Caco-2 (cell line): Measurements from ENCODE around the gene ARPC4. TPM values are rescaled to one million over a fixed set of nuclear protein-coding genes. Genes with fewer than 3 reads are reported as not detected.

Experiments used
- BruUV-seq: library from RNA; stranded (reverse); fragments of 400-500 nt; replicated peaks from 2 replicates; lab custom pipeline; 2021; lab: Mats Ljungman, UMichigan
- CTCF ChIA-PET: fragments of 300-600 bp; sonication (Branson Sonifier 250); formaldehyde crosslinking; loops from one replicate; lab custom pipeline; 2022; ENCODE audit warnings: antibody characterized with exemption; lab: Charles Lee
- POLR2A ChIA-PET: fragments of 300-600 bp; sonication (Branson Sonifier 250); formaldehyde crosslinking; loops from one replicate; lab custom pipeline; 2022; ENCODE audit warnings: antibody characterized with exemption; lab: Charles Lee
- DNase-seq, 2 experiments: peaks; one replicate each; pipeline versions ENCODE4 v3.0.0 to v3.0.0-alpha.2; 2020 to 2022
- H3K27me3 ChIP-seq: replicated peaks from 2 replicates; pipeline ENCODE4 v1.6.0; 2011; ENCODE audit warnings: low read length; ENCODE audit not compliant: control insufficient read depth, insufficient read depth
- H3K36me3 ChIP-seq: 2 replicates; pipeline ENCODE4 v1.5.1; 2011; ENCODE audit warnings: low read length; ENCODE audit not compliant: control insufficient read depth, insufficient read depth
- H3K4me1 ChIP-seq: fragments of 250-450 bp; sonication (Bioruptor Pico); 2 replicates; pipeline ENCODE4 v1.5.1; 2020; ENCODE audit warnings: mild to moderate bottlenecking
- H3K4me3 ChIP-seq: 2 replicates; pipeline ENCODE4 v1.5.1; 2011; ENCODE audit warnings: low read depth, mild to moderate bottlenecking, control low read depth, low read length
- H3K9me3 ChIP-seq: fragments of 250-450 bp; sonication (Bioruptor Pico); 2 replicates; pipeline ENCODE4 v1.5.1; 2020; ENCODE audit warnings: mild to moderate bottlenecking, moderate library complexity
- H3K27ac Mint-ChIP-seq: one replicate; pipeline ENCODE4 v1.8.0; 2022; ENCODE audit warnings: mixed read lengths; ENCODE audit not compliant: unreplicated experiment
- H3K27me3 Mint-ChIP-seq: one replicate; pipeline ENCODE4 v1.8.0; 2022; ENCODE audit warnings: mixed read lengths; ENCODE audit not compliant: insufficient read depth, unreplicated experiment
- H3K36me3 Mint-ChIP-seq: one replicate; pipeline ENCODE4 v1.8.0; 2022; ENCODE audit warnings: mild to moderate bottlenecking, mixed read lengths; ENCODE audit not compliant: insufficient read depth, unreplicated experiment
- H3K4me1 Mint-ChIP-seq: one replicate; pipeline ENCODE4 v1.8.0; 2022; ENCODE audit warnings: low read depth, mixed read lengths; ENCODE audit not compliant: unreplicated experiment
- H3K4me3 Mint-ChIP-seq: one replicate; pipeline ENCODE4 v1.8.0; 2022; ENCODE audit warnings: mild to moderate bottlenecking, moderate library complexity, mixed read lengths; ENCODE audit not compliant: unreplicated experiment
- H3K9me3 Mint-ChIP-seq: one replicate; pipeline ENCODE4 v1.8.0; 2022; ENCODE audit warnings: mixed read lengths; ENCODE audit not compliant: unreplicated experiment
- CTCF ChIP-seq, 2 experiments: fragments of 200-600 bp in 1 of 2; IDR thresholded peaks; 1 replicate in 1 of 2; 2 replicates in 1 of 2; pipeline versions ENCODE4 v1.5.1 to v1.8.0; 2011 to 2022; ENCODE audit warnings: antibody characterized with exemption in 1 of 2, control low read depth in 1 of 2, inconsistent platforms in 1 of 2, low read depth in 1 of 2, low read length in 1 of 2, mild to moderate bottlenecking in 1 of 2, moderate library complexity in 1 of 2; ENCODE audit not compliant: insufficient read depth in 1 of 2, severe bottlenecking in 1 of 2, unreplicated experiment in 1 of 2
- intact Hi-C: fragments of 100-400 bp; cut with micrococcal nuclease; formaldehyde crosslinking; loops from one replicate; pipeline ENCODE4 v1.10.0; 2022; ENCODE audit not compliant: unreplicated experiment
- total RNA-seq: library from RNA; stranded (reverse); gene quantifications from 2 replicates; pipeline ENCODE4 v1.2.3, GENCODE V29; 2022

Gene ARPC4
- total RNA-seq, 1 experiment from 2014 or later, result 158 TPM

GRCh38 chr3:9765865-9766264, 27.0 kb upstream of the ARPC4 start:
- CTCF ChIA-PET, result interaction anchor here (0.6 kb wide), 1 partner anchor 86 kb away, joined by 3 read pairs; no protein-coding TSS in a partner anchor
- intact Hi-C loops, result no loop called here
- no TSS peak for BruUV-seq

GRCh38 chr3:9767418-9767817, 25.5 kb upstream of the ARPC4 start:
- H3K27me3 Mint-ChIP-seq, result no peaks in the 10 kb centered on the region

More at GRCh38 chr3:9765865-9766264, 27.0 kb upstream of the ARPC4 start:
- Histone ChIP-seq H3K4me3 (no peak overlapping the region), H3K27me3 (no peaks in the 10 kb centered on the region), H3K4me1 (peaks cover 8% of the 10 kb centered on the region), H3K9me3 (no peaks in the 10 kb centered on the region), H3K36me3 (no peaks in the 10 kb centered on the region; the same call in 1 of the 2 replicates)
- POLR2A ChIA-PET, result no interaction called here
- no peak overlapping the region for H3K27ac Mint-ChIP-seq
- no peak overlapping the region for H3K4me3 Mint-ChIP-seq
- H3K9me3 Mint-ChIP-seq, result no peaks in the 10 kb centered on the region
- no peaks in the 10 kb centered on the region for H3K27me3 Mint-ChIP-seq
- H3K36me3 Mint-ChIP-seq, result peaks cover 14% of the 10 kb centered on the region
- no peak for TF ChIP-seq CTCF (IDR thresholded peaks at IDR 0.05; ENCODE audit: insufficient read depth in 1 of 2, low read depth in 1 of 2, low read length in 1 of 2, severe bottlenecking in 1 of 2, unreplicated experiment in 1 of 2)
- DNase-seq, result no peak
- H3K4me1 Mint-ChIP-seq, result peaks cover 7% of the 10 kb centered on the region

GRCh38 chr3:9768141-9768775, 24.6 kb upstream of the ARPC4 start:
- no peak for DNase-seq
- H3K27me3 Mint-ChIP-seq, result no peaks in the 10 kb centered on the region
- POLR2A ChIA-PET, result no interaction called here

More at GRCh38 chr3:9767418-9767817, 25.5 kb upstream of the ARPC4 start:
- Mint-ChIP-seq H3K4me3 (no peak overlapping the region), H3K27ac (no peak overlapping the region), H3K36me3 (peaks cover 11% of the 10 kb centered on the region), H3K4me1 (peaks cover 7% of the 10 kb centered on the region), H3K9me3 (no peaks in the 10 kb centered on the region)
- intact Hi-C loops, result no loop called here
- TF ChIP-seq CTCF (IDR thresholded peaks at IDR 0.05; ENCODE audit: insufficient read depth in 1 of 2, low read depth in 1 of 2, low read length in 1 of 2, severe bottlenecking in 1 of 2, unreplicated experiment in 1 of 2), result no peak
- Histone ChIP-seq H3K9me3 (no peaks in the 10 kb centered on the region), H3K4me3 (no peak overlapping the region), H3K4me1 (peaks cover 8% of the 10 kb centered on the region), H3K36me3 (no peaks in the 10 kb centered on the region; the same call in 1 of the 2 replicates), H3K27me3 (no peaks in the 10 kb centered on the region)
- DNase-seq, result no peak
- CTCF ChIA-PET, result no interaction called here
- BruUV-seq, result no TSS peak
- POLR2A ChIA-PET, result no interaction called here

More at GRCh38 chr3:9768141-9768775, 24.6 kb upstream of the ARPC4 start:
- Histone ChIP-seq H3K4me3 (no peak overlapping the region), H3K36me3 (no peaks in the 10 kb centered on the region; the same call in 1 of the 2 replicates), H3K4me1 (peaks cover 8% of the 10 kb centered on the region), H3K27me3 (no peaks in the 10 kb centered on the region), H3K9me3 (no peaks in the 10 kb centered on the region)
- Mint-ChIP-seq H3K36me3 (peaks cover 11% of the 10 kb centered on the region), H3K27ac (no peak overlapping the region), H3K4me1 (peaks cover 7% of the 10 kb centered on the region), H3K9me3 (no peaks in the 10 kb centered on the region), H3K4me3 (no peak overlapping the region)
- BruUV-seq, result no TSS peak
- no peak for TF ChIP-seq CTCF (IDR thresholded peaks at IDR 0.05; ENCODE audit: insufficient read depth in 1 of 2, low read depth in 1 of 2, low read length in 1 of 2, severe bottlenecking in 1 of 2, unreplicated experiment in 1 of 2)
- CTCF ChIA-PET, result no interaction called here
- intact Hi-C loops, result no loop called here
